IPS-18c (cell line): Measurements from ENCODE around the gene CFAP141.

Experiments used
- H3K4me3 ChIP-seq: 2 replicates; pipeline ENCODE4 v1.7.0; 2013; ENCODE audit warnings: low read depth, mild to moderate bottlenecking, low read length, moderate library complexity; ENCODE audit not compliant: insufficient read depth
- H3K9me3 ChIP-seq: one replicate; pipeline ENCODE4 v1.6.1; 2013; ENCODE audit warnings: mild to moderate bottlenecking, low read length, moderate library complexity; ENCODE audit not compliant: control insufficient read depth, insufficient read depth

The CFAP141 gene

DNA sequence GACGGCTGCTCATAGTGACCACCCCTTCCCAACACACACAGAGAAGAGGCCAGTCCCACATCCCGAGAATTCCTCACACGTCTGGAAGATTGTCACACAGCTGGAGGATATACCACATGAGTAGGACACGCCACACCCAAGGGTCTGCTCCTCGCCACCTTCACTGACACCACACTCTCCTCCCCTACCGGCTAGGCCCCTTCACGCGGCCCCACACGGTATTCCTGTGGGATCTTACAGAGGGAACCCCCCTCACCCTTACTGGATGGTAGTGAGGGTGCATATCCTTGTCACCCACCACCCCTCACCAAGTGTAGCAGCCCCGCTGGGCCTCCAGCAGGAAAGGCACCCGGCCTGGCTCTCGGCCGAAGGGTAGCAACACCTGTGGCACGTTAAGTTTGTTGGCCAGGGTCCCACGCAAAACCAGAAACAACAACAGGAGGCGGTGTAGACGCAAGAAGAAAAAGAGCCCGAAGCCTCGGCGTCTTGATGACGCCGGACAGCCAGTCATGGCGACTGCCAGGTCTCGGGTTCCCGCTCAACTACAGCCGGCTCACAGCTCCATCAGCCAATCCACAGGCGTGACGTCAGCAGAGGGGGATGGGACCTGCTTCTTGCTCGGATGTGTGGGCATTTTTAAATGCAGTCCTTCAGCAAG lies 51.5 kb downstream of the CFAP141 start, which contains the start of gene NUP210L:
NUP210L (minus strand) TSS at position 540 of the 658 bp plus-strand sequence.
- no peaks in the 10 kb centered on the region for H3K9me3 ChIP-seq
- no peak within 1 kb of the TSS for H3K4me3 ChIP-seq

DNA sequence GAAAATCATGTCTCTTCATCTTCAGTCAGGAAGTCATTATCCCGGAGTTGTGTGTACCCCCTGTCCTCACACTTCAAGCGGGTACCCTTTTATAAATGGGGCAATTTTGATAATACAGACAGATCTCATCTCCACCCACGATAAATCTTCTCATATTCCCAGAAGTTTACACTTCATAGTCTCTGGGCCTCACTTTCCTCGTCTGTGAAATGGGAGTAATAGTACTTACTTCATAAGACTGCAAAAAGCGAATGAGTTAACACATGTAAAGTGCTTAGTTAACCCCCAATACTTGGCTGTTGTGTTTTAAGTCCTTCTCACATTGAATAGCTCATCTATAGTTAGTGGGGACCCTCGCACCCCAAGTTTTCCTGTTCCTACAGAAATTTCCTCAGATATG lies 52.1 kb downstream of the CFAP141 start:
- Histone ChIP-seq H3K9me3 (no peaks in the 10 kb centered on the region), H3K4me3 (no peak overlapping the region)

- H3K9me3 ChIP-seq = no peaks in the 10 kb centered on the region
- H3K4me3 ChIP-seq = no peak overlapping the region
These were observed 54.8 kb downstream of the CFAP141 start for GRCh38 chr1:154151311-154151710.
